ENCODE results near the gene EMID1.

The EMID1 gene

GRCh38 chr22:29257751-29258181 is 52.1 kb downstream of the EMID1 start:
- H3K4me3 ChIP-seq (replicated peaks; ENCODE audit: low read depth, low read length) = no peak overlapping the region
- TF ChIP-seq, protein P1, sequence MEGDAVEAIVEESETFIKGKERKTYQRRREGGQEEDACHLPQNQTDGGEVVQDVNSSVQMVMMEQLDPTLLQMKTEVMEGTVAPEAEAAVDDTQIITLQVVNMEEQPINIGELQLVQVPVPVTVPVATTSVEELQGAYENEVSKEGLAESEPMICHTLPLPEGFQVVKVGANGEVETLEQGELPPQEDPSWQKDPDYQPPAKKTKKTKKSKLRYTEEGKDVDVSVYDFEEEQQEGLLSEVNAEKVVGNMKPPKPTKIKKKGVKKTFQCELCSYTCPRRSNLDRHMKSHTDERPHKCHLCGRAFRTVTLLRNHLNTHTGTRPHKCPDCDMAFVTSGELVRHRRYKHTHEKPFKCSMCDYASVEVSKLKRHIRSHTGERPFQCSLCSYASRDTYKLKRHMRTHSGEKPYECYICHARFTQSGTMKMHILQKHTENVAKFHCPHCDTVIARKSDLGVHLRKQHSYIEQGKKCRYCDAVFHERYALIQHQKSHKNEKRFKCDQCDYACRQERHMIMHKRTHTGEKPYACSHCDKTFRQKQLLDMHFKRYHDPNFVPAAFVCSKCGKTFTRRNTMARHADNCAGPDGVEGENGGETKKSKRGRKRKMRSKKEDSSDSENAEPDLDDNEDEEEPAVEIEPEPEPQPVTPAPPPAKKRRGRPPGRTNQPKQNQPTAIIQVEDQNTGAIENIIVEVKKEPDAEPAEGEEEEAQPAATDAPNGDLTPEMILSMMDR (IDR thresholded peaks at IDR 0.05; ENCODE audit: low read length, missing control alignments) = no peak
- no peak for DNase-seq (ENCODE audit: low read depth)

DNA sequence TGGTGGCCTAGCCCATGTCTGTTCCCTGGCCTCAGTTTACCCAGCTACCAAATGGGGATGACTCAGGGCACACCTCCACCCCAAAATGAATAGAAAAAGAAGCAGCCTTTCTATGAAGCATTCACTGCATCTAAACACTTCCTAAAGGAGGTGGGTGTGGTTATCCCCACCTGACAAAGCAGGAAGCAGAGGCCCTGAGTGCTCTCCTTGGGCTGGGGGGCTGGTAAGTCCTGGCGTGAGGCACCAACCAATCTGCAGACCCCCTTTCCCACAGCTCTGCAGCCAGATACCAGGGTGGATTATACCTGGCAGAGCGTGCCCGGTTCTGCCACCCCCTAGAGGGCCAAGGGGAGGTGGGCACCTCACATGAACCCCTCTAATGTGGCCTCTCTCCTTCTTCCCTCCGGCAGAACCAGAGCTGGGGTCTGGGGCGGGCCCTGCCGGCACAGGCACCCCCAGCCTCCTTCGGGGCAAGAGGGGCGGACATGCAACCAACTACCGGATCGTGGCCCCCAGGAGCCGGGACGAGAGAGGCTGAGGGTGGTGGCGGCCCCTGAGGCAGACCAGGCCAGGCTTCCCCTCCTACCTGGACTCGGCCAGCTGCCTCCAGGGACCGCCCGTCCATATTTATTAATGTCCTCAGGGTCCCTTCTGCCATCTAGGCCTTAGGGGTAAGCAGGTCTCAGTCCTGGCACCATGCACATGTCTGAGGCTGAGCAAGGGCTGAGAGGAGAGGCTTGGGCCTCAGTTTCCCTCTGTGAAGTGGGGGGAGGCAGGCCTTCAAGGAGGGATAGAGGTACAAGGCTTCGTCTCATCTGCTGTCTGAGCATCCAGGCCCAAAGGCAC is 52.9 kb downstream of the EMID1 start:
- no peak for DNase-seq (ENCODE audit: low read depth)
- TF ChIP-seq, protein P1 (IDR thresholded peaks at IDR 0.05; ENCODE audit: low read length, missing control alignments) = no peak
- H3K4me3 ChIP-seq (replicated peaks; ENCODE audit: low read depth, low read length) = no peak overlapping the region

GRCh38 chr22:29259253-29259899 is 53.7 kb downstream of the EMID1 start:
- DNase-seq (ENCODE audit: low read depth) = no peak
- TF ChIP-seq, protein P1 (IDR thresholded peaks at IDR 0.05; ENCODE audit: low read length, missing control alignments) = peak; percentile 8
- H3K4me3 ChIP-seq (replicated peaks; ENCODE audit: low read depth, low read length) = no peak overlapping the region

GRCh38 chr22:29260031-29260560 is 54.4 kb downstream of the EMID1 start:
- H3K4me3 ChIP-seq (replicated peaks; ENCODE audit: low read depth, low read length) = no peak overlapping the region
- TF ChIP-seq, protein P1 (IDR thresholded peaks at IDR 0.05; ENCODE audit: low read length, missing control alignments) = no peak
- no peak for DNase-seq (ENCODE audit: low read depth)

GRCh38 chr22:29260601-29261315 is 55.1 kb downstream of the EMID1 start:
- no peak for DNase-seq (ENCODE audit: low read depth)
- no peak overlapping the region for H3K4me3 ChIP-seq (replicated peaks; ENCODE audit: low read depth, low read length)
- TF ChIP-seq, protein P1 (IDR thresholded peaks at IDR 0.05; ENCODE audit: low read length, missing control alignments) = no peak

DNA sequence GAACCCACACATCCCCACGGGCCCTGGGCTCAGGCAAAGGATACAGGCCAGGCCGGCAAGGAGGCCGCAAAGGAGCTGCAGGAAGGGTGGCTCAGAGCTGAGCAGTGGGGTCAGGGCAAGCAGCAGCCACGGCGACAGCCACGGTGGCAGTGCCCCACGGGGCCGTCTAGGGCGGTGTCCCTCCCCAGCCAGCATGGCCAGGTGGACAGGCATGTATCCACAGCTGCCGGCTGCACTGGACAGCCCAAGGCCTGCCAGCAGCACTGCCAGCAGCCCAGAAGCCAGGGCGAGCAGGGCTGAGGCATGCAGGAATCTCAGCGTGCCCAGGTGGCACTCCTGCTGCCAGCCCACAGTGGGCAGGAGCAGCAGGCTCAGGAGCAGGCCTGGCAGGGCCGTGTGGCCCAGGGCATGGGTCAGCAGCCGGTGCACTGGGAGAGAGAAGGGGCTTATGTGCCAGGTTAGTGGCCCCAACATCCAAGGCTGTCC is 58.1 kb downstream of the EMID1 start:
- no peak for DNase-seq (ENCODE audit: low read depth)
- TF ChIP-seq, protein P1 (IDR thresholded peaks at IDR 0.05; ENCODE audit: low read length, missing control alignments) = no peak
- H3K4me3 ChIP-seq (replicated peaks; ENCODE audit: low read depth, low read length) = no peak overlapping the region

All from fibroblast of pulmonary artery (primary cell).